Breast epithelium (tissue), 3 donors: Measurements from ENCODE around the gene PTTG1IP.

Experiments used
- CTCF ChIP-seq, 3 donors: fragments of 450-650 bp; IDR thresholded peaks; one replicate each; pipeline ENCODE4 v1.5.1; 2016 to 2017; ENCODE audit warnings: antibody characterized with exemption in 3 of 3, mild to moderate bottlenecking in 3 of 3, moderate library complexity in 3 of 3
- POLR2A ChIP-seq: fragments of 450-650 bp; IDR thresholded peaks from one replicate; pipeline ENCODE4 v1.6.1; 2016; ENCODE audit warnings: antibody characterized with exemption, mild to moderate bottlenecking, moderate library complexity

DNA sequence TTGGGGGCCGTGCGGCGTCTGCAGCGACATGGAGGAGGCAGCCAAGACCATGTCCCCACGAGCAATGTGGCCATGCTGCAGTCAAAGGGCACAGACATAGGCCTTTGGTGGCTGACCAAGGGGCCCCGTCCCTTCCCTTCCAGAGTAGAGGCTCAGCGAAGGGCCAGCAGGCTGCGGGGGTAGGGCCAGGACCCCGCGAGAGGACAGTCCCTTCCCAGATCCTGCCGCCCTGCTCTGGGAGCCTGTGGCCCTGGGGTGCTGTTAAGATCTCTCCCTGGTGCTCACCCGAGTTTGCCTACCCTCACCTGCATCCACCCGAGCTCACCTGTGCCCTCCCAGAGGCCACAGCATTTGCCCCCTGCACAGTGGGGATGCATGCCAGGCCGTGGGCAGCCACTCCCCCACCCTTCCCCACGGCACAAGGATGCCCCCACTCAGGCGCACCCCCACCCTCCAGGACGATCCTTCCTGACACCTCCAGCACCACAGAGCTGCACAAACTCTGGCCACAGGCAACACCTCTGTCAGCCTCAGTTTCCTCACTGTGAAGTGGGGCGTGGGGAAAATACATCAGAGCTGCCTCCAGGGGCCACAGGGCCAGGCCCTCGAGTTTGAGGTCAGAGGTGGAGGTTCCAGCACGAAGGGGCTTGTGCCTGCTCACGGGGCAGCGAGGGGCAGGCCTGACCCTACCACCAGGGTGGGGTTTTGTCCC is 31.7 kb upstream of the PTTG1IP start:
- TF ChIP-seq CTCF (IDR thresholded peaks at IDR 0.05) (no peak), POLR2A (no peak)
